Activated CD4-positive, alpha-beta T cell treated with anti-CD3 and anti-CD28 coated beads, Interleukin-2, Interleukin-4, amounts not matched to agents 100 ng/mL and 50 ng/mL, durations not matched to agents 16 hours and 8 hours (primary cell): ENCODE measurements around the gene CLCC1.
"Not testable (repeated sequence)": the region's sequence is repeated elsewhere in the genome, so short reads cannot be mapped to it uniquely, and the experiment has no call there.

Experiments
- DNase-seq: peaks from one replicate; pipeline ENCODE4 v3.0.0-alpha.2; 2020; ENCODE audit warnings: low spot score

CLCC1 gene

GRCh38 chr1:108963052-108963686 lies at the start of gene CLCC1:
TSS of gene CLCC1 (minus strand) at chr1:108963484. CDS start at chr1:108950437, 13,047 bp downstream.
- peak; percentile 94 for DNase-seq

GRCh38 chr1:109011335-109011734 lies 48.1 kb upstream of the CLCC1 start:
- no peak for DNase-seq

GRCh38 chr1:108996622-108997021 lies 33.3 kb upstream of the CLCC1 start:
- peak; percentile 3 for DNase-seq

- no peak for DNase-seq
These were observed 19.8 kb upstream of the CLCC1 start for GRCh38 chr1:108983114-108983513.

- DNase-seq: no peak
These were observed 13.4 kb upstream of the CLCC1 start for GRCh38 chr1:108976658-108977057.

- no peak for DNase-seq
These were observed 9.7 kb upstream of the CLCC1 start for GRCh38 chr1:108972951-108973350.

GRCh38 chr1:108969346-108969745 lies 6.1 kb upstream of the CLCC1 start:
- no peak for DNase-seq

- DNase-seq: peak; percentile 22
These were observed 618 bp downstream of the CLCC1 start for GRCh38 chr1:108962681-108963051.

GRCh38 chr1:108961752-108962486 lies 1.4 kb downstream of the CLCC1 start:
- no peak for DNase-seq

- peak; percentile 46 for DNase-seq
These were observed 2.1 kb downstream of the CLCC1 start for GRCh38 chr1:108961198-108961597.

- DNase-seq: no peak
These were observed 2.6 kb downstream of the CLCC1 start for GRCh38 chr1:108960719-108961118.

- DNase-seq: no peak
These were observed 5.4 kb downstream of the CLCC1 start for GRCh38 chr1:108957888-108958287.

- DNase-seq: no peak
These were observed 7.4 kb downstream of the CLCC1 start for GRCh38 chr1:108955881-108956280.

GRCh38 chr1:108955111-108955510 lies 8.2 kb downstream of the CLCC1 start:
- no peak for DNase-seq

- no peak for DNase-seq
These were observed 9.8 kb downstream of the CLCC1 start for GRCh38 chr1:108953452-108953851.

- DNase-seq: no peak
These were observed 12.0 kb downstream of the CLCC1 start for GRCh38 chr1:108951242-108951641.

GRCh38 chr1:108949044-108949443 lies 14.2 kb downstream of the CLCC1 start:
- no peak for DNase-seq

- no peak for DNase-seq
These were observed 15.3 kb downstream of the CLCC1 start for GRCh38 chr1:108947871-108948525.

- DNase-seq: no peak
These were observed 27.1 kb downstream of the CLCC1 start for GRCh38 chr1:108936170-108936569.

GRCh38 chr1:108933944-108934343 lies 29.3 kb downstream of the CLCC1 start:
- no peak for DNase-seq

- DNase-seq: not testable (repeated sequence)
These were observed 35.7 kb downstream of the CLCC1 start for GRCh38 chr1:108927565-108927964.

GRCh38 chr1:108925920-108926319 lies 37.4 kb downstream of the CLCC1 start:
- no peak for DNase-seq

- no peak for DNase-seq
These were observed 46.5 kb downstream of the CLCC1 start for GRCh38 chr1:108916788-108917187.
